GM23248 (cell line): ENCODE data around the gene TEX19.
"Not testable (repeated sequence)": the region's sequence is repeated elsewhere in the genome, so short reads cannot be mapped to it uniquely, and the experiment has no call there.

Experiments used
- EZH2 ChIP-seq: fragments of 200-600 bp; sonication (generic); IDR thresholded peaks from 2 replicates; pipeline ENCODE4 v1.6.1; 2018; ENCODE audit warnings: antibody characterized with exemption, mild to moderate bottlenecking; ENCODE audit not compliant: insufficient read depth, poor library complexity, severe bottlenecking
- EZH2phosphoT487 ChIP-seq: fragments of 200-600 bp; sonication (generic); IDR thresholded peaks from 2 replicates; pipeline ENCODE4 v1.6.1; 2018; ENCODE audit warnings: antibody characterized with exemption, moderate library complexity, mild to moderate bottlenecking, low read depth; ENCODE audit not compliant: insufficient read depth

- not testable (repeated sequence) for TF ChIP-seq EZH2, EZH2phosphoT487
Measured at GRCh38 chr17:82377294-82377693, 18.2 kb downstream of the TEX19 start.
